Measurements from ENCODE around the gene PIGV.

- TF ChIP-seq POLR2AphosphoS5 (IDR thresholded peaks at IDR 0.05), result no peak
- no peak for TF ChIP-seq CTCF (IDR thresholded peaks at IDR 0.05)
- no peak for TF ChIP-seq POLR2A (IDR thresholded peaks at IDR 0.05)
- no peak for TF ChIP-seq EP300 (IDR thresholded peaks at IDR 0.05)
These were observed 5.1 kb upstream of the PIGV start for GRCh38 chr1:26782521-26783212.
